GM12878 (cell line): ENCODE data around the gene MTRFR. TPM values are rescaled to one million over a fixed set of nuclear protein-coding genes. Genes with fewer than 3 reads are reported as not detected.

Experiments
- ATAC-seq: fragments of 200-7000 bp; cut with Tn5 transposase; 3 replicates; pipeline ENCODE4 v1.9.1; 2020; ENCODE audit warnings: mild to moderate bottlenecking, moderate library complexity
- BruUV-seq: library from RNA; stranded (reverse); fragments of 400-500 nt; replicated peaks from 2 replicates; lab custom pipeline; 2021; lab: Mats Ljungman, UMichigan
- CTCF ChIA-PET: fragments of 300-600 bp; sonication (Branson Sonifier 250); formaldehyde crosslinking; extraction: SDS; loops from one replicate; lab custom pipeline; 2021; ENCODE audit warnings: inconsistent platforms; lab: Yijun Ruan, JAX
- POLR2A ChIA-PET: fragments of 350-600 bp; formaldehyde crosslinking; extraction: SDS; loops from one replicate; lab custom pipeline; 2021; ENCODE audit warnings: inconsistent platforms; lab: Charles Lee
- RAD21 ChIA-PET: fragments of 300-600 bp; sonication (Branson Sonifier 250); formaldehyde crosslinking; loops from one replicate; lab custom pipeline; 2023; ENCODE audit warnings: antibody characterized with exemption; ENCODE audit not compliant: unreplicated experiment; lab: Charles Lee
- SMC1A ChIA-PET: fragments of 300-600 bp; sonication (Branson Sonifier 250); formaldehyde crosslinking; loops from one replicate; lab custom pipeline; 2023; ENCODE audit not compliant: unreplicated experiment, uncharacterized antibody; lab: Charles Lee
- DNase-seq: peaks from one replicate; pipeline ENCODE4 v3.0.0-alpha.2; 2011; ENCODE audit warnings: low read depth, low spot score
- FAIRE-seq: peaks from 3 replicates; lab custom pipeline; 2011; peaks lifted over from hg19 to GRCh38; lab: Jason Lieb, UNC
- H2AFZ ChIP-seq: 2 replicates; pipeline ENCODE4 v1.6.0; 2011; ENCODE audit warnings: low read depth, low read length, control low read depth; ENCODE audit not compliant: control insufficient read depth
- H3K27ac ChIP-seq: 2 replicates; pipeline ENCODE4 v1.5.1; 2011; ENCODE audit warnings: control low read depth; ENCODE audit not compliant: control insufficient read depth, insufficient read depth
- H3K27me3 ChIP-seq, 2 experiments: replicated peaks in 1 of 2; 2 replicates each; pipeline versions ENCODE4 v1.6.0 to v1.6.1; 2011; ENCODE audit warnings: low read length in 1 of 2; ENCODE audit not compliant: control insufficient read depth in 2 of 2, insufficient read depth in 2 of 2
- H3K36me3 ChIP-seq, 2 experiments: 2 replicates each; pipeline ENCODE4 v1.5.1; 2011; ENCODE audit warnings: low read length in 1 of 2; ENCODE audit not compliant: control insufficient read depth in 2 of 2, insufficient read depth in 2 of 2
- H3K4me1 ChIP-seq: 2 replicates; pipeline ENCODE4 v1.6.1; 2011; ENCODE audit warnings: mild to moderate bottlenecking, low read length, moderate library complexity, mixed read lengths; ENCODE audit not compliant: control insufficient read depth, insufficient read depth
- H3K4me2 ChIP-seq: 2 replicates; pipeline ENCODE4 v1.6.0; 2011; ENCODE audit warnings: control low read depth; ENCODE audit not compliant: control insufficient read depth, insufficient read depth
- H3K4me3 ChIP-seq: fragments of 200-600 bp; sonication (generic); 2 replicates; pipeline ENCODE4 v1.5.1; 2016
- H3K79me2 ChIP-seq: 2 replicates; pipeline ENCODE4 v1.6.0; 2011; ENCODE audit warnings: low read length; ENCODE audit not compliant: control insufficient read depth, insufficient read depth
- H3K9ac ChIP-seq: 2 replicates; pipeline ENCODE4 v1.8.0; 2011; ENCODE audit warnings: low read length, control low read depth, mixed read lengths; ENCODE audit not compliant: control insufficient read depth, insufficient read depth
- H3K9me3 ChIP-seq: replicated peaks from 3 replicates; pipeline ENCODE4 v1.5.1; 2011; ENCODE audit warnings: mild to moderate bottlenecking, low read length; ENCODE audit not compliant: control insufficient read depth, insufficient read depth
- H4K20me1 ChIP-seq: 2 replicates; pipeline ENCODE4 v1.6.0; 2011; ENCODE audit not compliant: control insufficient read depth, insufficient read depth
- HDGF ChIP-seq: fragments of 450-650 bp; IDR thresholded peaks from 2 replicates; pipeline ENCODE4 v1.6.1; 2016; ENCODE audit warnings: antibody characterized with exemption
- MTA3 ChIP-seq: IDR thresholded peaks from 2 replicates; pipeline ENCODE4 v1.6.1; 2012; ENCODE audit warnings: low read length, inconsistent platforms, borderline replicate concordance
- NR2C1 ChIP-seq: fragments of 450-650 bp; IDR thresholded peaks from 2 replicates; pipeline ENCODE4 v1.6.1; 2017; ENCODE audit warnings: antibody characterized with exemption, mild to moderate bottlenecking, moderate library complexity
- RUNX3 ChIP-seq: IDR thresholded peaks from 2 replicates; pipeline ENCODE4 v1.6.1; 2012; ENCODE audit warnings: low read length, inconsistent platforms
- ZNF622 ChIP-seq: fragments of 450-650 bp; IDR thresholded peaks from 2 replicates; pipeline ENCODE4 v1.6.1; 2017; ENCODE audit warnings: mild to moderate bottlenecking, inconsistent platforms
- WGBS: methylation state at CpG from one replicate; pipeline ENCODE4 v1.1.6; 2016; ENCODE audit warnings: low lambda C conversion rate; ENCODE audit not compliant: insufficient replicate concordance, insufficient coverage; ENCODE audit errors: missing lambda C conversion rate; 5-methylcytosine and 5-hydroxymethylcytosine counted together
- in situ Hi-C: fragments of 300-500 bp; cut with MboI; formaldehyde crosslinking; loops from 9 replicates; pipeline ENCODE4 v1.14.3; 2018; ENCODE audit warnings: mixed read lengths
- intact Hi-C: fragments of 100-400 bp; cut with micrococcal nuclease; formaldehyde crosslinking; loops from one replicate; pipeline ENCODE4 v1.14.2; 2022; ENCODE audit not compliant: unreplicated experiment
- polyA plus RNA-seq, 11 experiments: library from polyadenylated mRNA; depleted of rRNA in 4 of 11; unstranded in 6 of 11; stranded (reverse) in 5 of 11; fragments of >200 nt; fragmentation: Nextera tagmentation in 4 of 11; fragmentation: Illumina TruSeq in 1 of 11; extraction: Ambion mirVana in 4 of 11; extraction: Trizol in 1 of 11; gene quantifications; 1 replicate in 1 of 11; 2 replicates in 10 of 11; pipeline versions ENCODE4 v1.2.1 to v1.2.3, GENCODE V29; 2011 to 2016; ENCODE audit warnings: inconsistent platforms in 2 of 11, missing spikeins in 2 of 11, low read depth in 1 of 11
- total RNA-seq, 4 experiments: library from RNA; depleted of rRNA in 3 of 4; stranded (reverse); fragments of >200 nt in 3 of 4; fragmentation: Illumina TruSeq in 1 of 4; extraction: Trizol in 1 of 4; gene quantifications; 2 replicates each; pipeline versions ENCODE4 v1.2.1 to v1.2.3, GENCODE V29; 2013 to 2021
- TF ChIP-seq, protein P1 (sequence below): fragments of 450-650 bp; IDR thresholded peaks from 2 replicates; pipeline ENCODE4 v1.6.1; 2017; ENCODE audit warnings: mild to moderate bottlenecking, low read depth, inconsistent platforms; ENCODE audit not compliant: poor library complexity, severe bottlenecking

Gene MTRFR
- total and polyA plus RNA-seq, 10 of the 15 experiments (the other 5 are each of a cell fraction or from before 2014, with no cell fraction given): 12.2 to 33.4 (median 24.8) TPM

DNA sequence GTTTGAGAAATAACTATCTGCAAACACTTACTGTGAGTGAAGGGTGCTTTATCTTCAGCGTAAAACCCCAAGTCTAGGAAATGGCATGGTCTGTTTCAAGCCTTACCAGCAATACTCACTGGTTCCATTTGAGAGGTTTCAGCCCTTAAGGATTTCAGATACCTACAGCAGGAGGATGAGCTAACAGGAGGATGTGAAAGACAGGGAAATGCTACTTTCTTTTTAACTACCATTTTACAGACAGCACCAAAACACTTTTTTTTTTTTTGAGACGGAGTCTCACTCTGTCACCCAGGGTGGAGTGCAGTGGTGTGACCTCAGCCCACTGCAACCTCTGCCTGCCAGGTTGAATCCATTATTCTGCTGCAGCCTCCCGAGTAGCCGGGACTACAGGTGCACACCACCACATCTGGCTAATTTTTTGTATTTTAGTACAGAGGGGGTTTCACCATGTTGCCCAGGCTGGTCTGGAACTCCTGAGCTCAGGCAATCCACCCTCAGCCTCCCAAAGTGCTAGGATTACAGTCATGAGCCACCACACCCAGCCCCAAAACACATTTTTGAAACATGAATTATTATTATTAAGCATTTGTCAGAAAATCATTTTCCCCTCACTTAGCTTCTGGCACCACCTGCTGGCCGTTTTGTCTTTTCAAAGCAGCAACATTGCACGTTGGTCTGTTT is 4.6 kb downstream of the MTRFR start (continued):
- TF ChIP-seq, protein P1, sequence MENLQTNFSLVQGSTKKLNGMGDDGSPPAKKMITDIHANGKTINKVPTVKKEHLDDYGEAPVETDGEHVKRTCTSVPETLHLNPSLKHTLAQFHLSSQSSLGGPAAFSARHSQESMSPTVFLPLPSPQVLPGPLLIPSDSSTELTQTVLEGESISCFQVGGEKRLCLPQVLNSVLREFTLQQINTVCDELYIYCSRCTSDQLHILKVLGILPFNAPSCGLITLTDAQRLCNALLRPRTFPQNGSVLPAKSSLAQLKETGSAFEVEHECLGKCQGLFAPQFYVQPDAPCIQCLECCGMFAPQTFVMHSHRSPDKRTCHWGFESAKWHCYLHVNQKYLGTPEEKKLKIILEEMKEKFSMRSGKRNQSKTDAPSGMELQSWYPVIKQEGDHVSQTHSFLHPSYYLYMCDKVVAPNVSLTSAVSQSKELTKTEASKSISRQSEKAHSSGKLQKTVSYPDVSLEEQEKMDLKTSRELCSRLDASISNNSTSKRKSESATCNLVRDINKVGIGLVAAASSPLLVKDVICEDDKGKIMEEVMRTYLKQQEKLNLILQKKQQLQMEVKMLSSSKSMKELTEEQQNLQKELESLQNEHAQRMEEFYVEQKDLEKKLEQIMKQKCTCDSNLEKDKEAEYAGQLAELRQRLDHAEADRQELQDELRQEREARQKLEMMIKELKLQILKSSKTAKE: peak; percentile 21
- TF ChIP-seq RUNX3: peak; percentile 65
- no peak for TF ChIP-seq NR2C1

DNA sequence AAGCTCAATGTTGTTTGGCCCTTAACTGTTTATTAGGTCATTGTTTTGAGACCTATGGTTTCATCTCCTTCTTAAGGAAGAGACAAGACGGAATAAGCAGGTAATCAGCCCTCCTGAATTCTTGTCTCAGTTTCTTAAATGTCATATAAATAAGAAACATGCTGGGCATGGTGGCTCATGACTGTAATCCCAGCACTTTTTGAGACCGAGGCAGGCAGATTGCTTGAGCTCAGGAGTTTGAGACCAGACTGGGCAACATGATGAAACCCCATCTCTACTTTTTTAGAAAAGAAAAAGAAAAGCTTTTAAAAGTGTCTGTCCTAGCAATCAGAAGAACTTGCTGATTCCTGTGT is 5.1 kb downstream of the MTRFR start:
- intact Hi-C loops: loop anchor here (1.0 to 10.0 kb wide), 3 partner anchors 195 to 364 kb away; partner anchors contain the start of gene OGFOD2
- ChIA-PET RAD21 (interaction anchor here (0.7 to 4.5 kb wide), 30 partner anchors 10 to 445 kb away, joined by 3 to 50 read pairs (median 4); partner anchors contain the start of genes ARL6IP4 and OGFOD2), CTCF (interaction anchor here (0.7 to 5.1 kb wide), 50 partner anchors 10 to 531 kb away, joined by 3 to 72 read pairs (median 4); partner anchors contain the start of genes ABCB9, ARL6IP4 and OGFOD2), POLR2A (interaction anchor here (0.6 to 1.7 kb wide), 7 partner anchors 12 to 740 kb away, joined by 3 to 6 read pairs (median 3); no protein-coding TSS in a partner anchor), SMC1A (interaction anchor here (0.7 to 4.5 kb wide), 40 partner anchors 8 to 699 kb away, joined by 3 to 24 read pairs (median 4); partner anchors contain the start of gene ABCB9)
- 50% methylated on average over 2 of the region's 2 CpGs for WGBS
- no peak overlapping the region for H2AFZ ChIP-seq
- H3K79me2 ChIP-seq: peaks cover 60% of the 10 kb centered on the region
- no peaks in the 10 kb centered on the region for H3K9me3 ChIP-seq
- FAIRE-seq: no peak
- H3K27me3 ChIP-seq: no peaks in the 10 kb centered on the region
- H3K4me3 ChIP-seq: peak overlapping the region; percentile 43; the same call in 1 of the 2 replicates
- no peak for DNase-seq
- BruUV-seq: no TSS peak
- TF ChIP-seq HDGF (no peak), MTA3 (no peak), ZNF622 (no peak)
- H3K36me3 ChIP-seq: peaks cover 0 to 6% of the 10 kb centered on the region in 2 experiments; a peak in 2 of 4 replicates
- H3K27ac ChIP-seq: peak overlapping the region; percentile 77; the same call in 1 of the 2 replicates
- H4K20me1 ChIP-seq: no peaks in the 10 kb centered on the region
- in situ Hi-C loops: loop anchor here (25.0 kb wide), 1 partner anchor 376 kb away; no protein-coding TSS in a partner anchor
- H3K4me1 ChIP-seq: peaks cover 39% of the 10 kb centered on the region
- no peak for ATAC-seq
- H3K4me2 ChIP-seq: peak overlapping the region; percentile 90
- H3K9ac ChIP-seq: no peak overlapping the region
